ENCODE measurements around the gene P2RX5. TPM values are rescaled to one million over a fixed set of nuclear protein-coding genes. Genes with fewer than 3 reads are reported as not detected.
"Not testable (repeated sequence)": the region's sequence is repeated elsewhere in the genome, so short reads cannot be mapped to it uniquely, and the experiment has no call there.

P2RX5 gene
- total and polyA plus RNA-seq, 7 experiments from 2014 or later = 10.7 to 94.5 (median 18.2) TPM

GRCh38 chr17:3728099-3728498, 32.1 kb upstream of the P2RX5 start:
- Mint-ChIP-seq H3K4me1 (peaks cover under 1 to 30% (median 7%) of the 10 kb centered on the region in 7 donors), H3K4me3 (peak overlapping the region in 1 of 10 donors; percentile 7), H3K36me3 (peaks cover 0 to 21% (median 0%) of the 10 kb centered on the region in 5 donors)
- H3K4me3 ChIP-seq (ENCODE audit: low read length); POLR2A ChIA-PET; H3K27me3 Mint-ChIP-seq; H3K9me3 Mint-ChIP-seq; H3K4me1 ChIP-seq (ENCODE audit: control insufficient read depth in 2 of 2, insufficient read depth in 2 of 2, low read length in 2 of 2); ATAC-seq; H3K27me3 ChIP-seq (ENCODE audit: control insufficient read depth in 2 of 2, insufficient read depth in 2 of 2, low read length in 2 of 2); H3K36me3 ChIP-seq (ENCODE audit: control insufficient read depth in 2 of 3, insufficient read depth in 3 of 3, low read length in 3 of 3); H3K27ac Mint-ChIP-seq; DNase-seq; H3K27ac ChIP-seq (ENCODE audit: low read depth, low read length); H3K9me3 ChIP-seq (ENCODE audit: control insufficient read depth in 2 of 3, low read length in 3 of 3): not testable (repeated sequence)
- CTCF ChIA-PET = interaction anchor here (0.9 to 1.6 kb wide), 3 partner anchors 9 to 11 kb away, joined by 3 to 8 read pairs (median 4); no protein-coding TSS in a partner anchor
- intact Hi-C loops (cut with micrococcal nuclease) = loop anchor here in 1 of 2 donors (10.0 kb wide), 1 partner anchor 637 kb away; the partner anchor contains the start of gene UBE2G1

GRCh38 chr17:3727041-3727440, 31.1 kb upstream of the P2RX5 start:
- H3K4me3 ChIP-seq (ENCODE audit: low read length) = no peak overlapping the region
- Mint-ChIP-seq H3K27me3 (no peaks in the 10 kb centered on the region), H3K36me3 (peaks cover 0 to 28% (median 0%) of the 10 kb centered on the region in 5 donors), H3K27ac (no peak overlapping the region), H3K4me3 (peak overlapping the region in 1 of 10 donors; percentile 3), H3K4me1 (peaks cover 10 to 36% (median 16%) of the 10 kb centered on the region in 7 donors), H3K9me3 (peaks cover 0 to 3% (median 0%) of the 10 kb centered on the region in 11 donors)
- H3K9me3 ChIP-seq (ENCODE audit: control insufficient read depth in 2 of 3, low read length in 3 of 3) = no peaks in the 10 kb centered on the region
- intact Hi-C loops (cut with micrococcal nuclease) = loop anchor here in 1 of 2 donors (10.0 kb wide), 1 partner anchor 638 kb away; the partner anchor contains the start of gene UBE2G1
- peaks cover 0 to 3% (median 0%) of the 10 kb centered on the region in 3 experiments for H3K36me3 ChIP-seq (ENCODE audit: control insufficient read depth in 2 of 3, insufficient read depth in 3 of 3, low read length in 3 of 3)
- POLR2A ChIA-PET = interaction anchor here (0.5 kb wide), 1 partner anchor 23 kb away, joined by 3 read pairs; no protein-coding TSS in a partner anchor
- peaks cover 7 to 16% of the 10 kb centered on the region in 2 donors for H3K4me1 ChIP-seq (ENCODE audit: control insufficient read depth in 2 of 2, insufficient read depth in 2 of 2, low read length in 2 of 2)
- no peak for DNase-seq
- H3K27me3 ChIP-seq (ENCODE audit: control insufficient read depth in 2 of 2, insufficient read depth in 2 of 2, low read length in 2 of 2) = no peaks in the 10 kb centered on the region
- CTCF ChIA-PET = interaction anchor here (0.6 to 1.6 kb wide), 3 partner anchors 10 to 44 kb away, joined by 3 to 8 read pairs (median 3); no protein-coding TSS in a partner anchor
- no peak for ATAC-seq
- H3K27ac ChIP-seq (ENCODE audit: low read depth, low read length) = no peak overlapping the region

GRCh38 chr17:3724378-3725077, 28.6 kb upstream of the P2RX5 start:
- H3K36me3 Mint-ChIP-seq = peaks cover 0 to 47% (median 0%) of the 10 kb centered on the region in 5 donors
- H3K4me3 Mint-ChIP-seq = peak overlapping the region; percentile 68 to 93 (median 86)

GRCh38 chr17:3723556-3724377, 27.8 kb upstream of the P2RX5 start, which contains the start of gene HASPIN:
Gene HASPIN, plus strand, starts transcription at chr17:3723903. Its CDS starts 33 bp downstream, at chr17:3723936.
- H3K9me3 ChIP-seq (ENCODE audit: control insufficient read depth in 2 of 3, low read length in 3 of 3) = no peaks in the 10 kb centered on the region
- H3K4me1 ChIP-seq (ENCODE audit: control insufficient read depth in 2 of 2, insufficient read depth in 2 of 2, low read length in 2 of 2) = peaks cover 7 to 24% of the 10 kb centered on the region in 2 donors
- DNase-seq (peak; percentile 85 to 97 (median 92)), ATAC-seq (peak; percentile 92)
- H3K27me3 Mint-ChIP-seq = no peaks in the 10 kb centered on the region
- peaks cover 0 to 45% (median 0%) of the 10 kb centered on the region in 5 donors for H3K36me3 Mint-ChIP-seq
- CTCF ChIA-PET = interaction anchor here (1.1 to 1.5 kb wide), 3 partner anchors 15 to 87 kb away, joined by 4 read pairs; partner anchors contain the start of genes CTNS and P2RX5
- H3K27ac ChIP-seq (ENCODE audit: low read depth, low read length) = peak within 1 kb of the TSS; percentile 83
- peak within 1 kb of the TSS; percentile 84 to 95 (median 92) for H3K4me3 Mint-ChIP-seq
- H3K27me3 ChIP-seq (ENCODE audit: control insufficient read depth in 2 of 2, insufficient read depth in 2 of 2, low read length in 2 of 2) = no peaks in the 10 kb centered on the region
- peaks cover 0 to 5% (median 0%) of the 10 kb centered on the region in 11 donors for H3K9me3 Mint-ChIP-seq
- H3K36me3 ChIP-seq (ENCODE audit: control insufficient read depth in 2 of 3, insufficient read depth in 3 of 3, low read length in 3 of 3) = peaks cover 0 to 3% (median 0%) of the 10 kb centered on the region in 3 experiments
- peak within 1 kb of the TSS; percentile 65 to 94 (median 86) for H3K27ac Mint-ChIP-seq
- peak within 1 kb of the TSS; percentile 77 for H3K4me3 ChIP-seq (ENCODE audit: low read length)
- POLR2A ChIA-PET = interaction anchor here (0.6 to 2.6 kb wide), 11 partner anchors 12 to 123 kb away, joined by 3 to 21 read pairs (median 3); partner anchors contain the start of genes NCBP3 and P2RX5
- peaks cover 21 to 55% (median 39%) of the 10 kb centered on the region in 7 donors for H3K4me1 Mint-ChIP-seq
- intact Hi-C loops (cut with micrococcal nuclease) = loop anchor here (1.0 to 10.0 kb wide), 11 partner anchors 12 to 1013 kb away; partner anchors contain the start of genes EMC6 (in 2 of the 2), TAX1BP3 (in 2 of the 2), UBE2G1 (in 2 of the 2) and CLUH (in 1 of the 2)

More at GRCh38 chr17:3724378-3725077, 28.6 kb upstream of the P2RX5 start:
- H3K4me3 ChIP-seq (ENCODE audit: low read length) = peak overlapping the region; percentile 77
- Mint-ChIP-seq H3K9me3 (peaks cover 0 to 5% (median 0%) of the 10 kb centered on the region in 11 donors), H3K27me3 (no peaks in the 10 kb centered on the region), H3K4me1 (peaks cover 21 to 52% (median 35%) of the 10 kb centered on the region in 7 donors), H3K27ac (peak overlapping the region in 8 of 9 donors; percentile 5 to 84 (median 36))
- no peaks in the 10 kb centered on the region for H3K9me3 ChIP-seq (ENCODE audit: control insufficient read depth in 2 of 3, low read length in 3 of 3)
- H3K27me3 ChIP-seq (ENCODE audit: control insufficient read depth in 2 of 2, insufficient read depth in 2 of 2, low read length in 2 of 2) = no peaks in the 10 kb centered on the region
- DNase-seq (no peak), ATAC-seq (no peak)
- POLR2A ChIA-PET = interaction anchor here (0.9 to 2.6 kb wide), 6 partner anchors 13 to 122 kb away, joined by 3 to 21 read pairs (median 3); partner anchors contain the start of genes NCBP3 and P2RX5
- H3K27ac ChIP-seq (ENCODE audit: low read depth, low read length) = peak overlapping the region; percentile 83
- CTCF ChIA-PET = interaction anchor here (1.1 kb wide), 1 partner anchor 28 kb away, joined by 4 read pairs; the partner anchor contains the start of gene P2RX5
- H3K4me1 ChIP-seq (ENCODE audit: control insufficient read depth in 2 of 2, insufficient read depth in 2 of 2, low read length in 2 of 2) = peaks cover 7 to 24% of the 10 kb centered on the region in 2 donors
- intact Hi-C loops (cut with micrococcal nuclease) = loop anchor here (5.0 to 10.0 kb wide), 2 partner anchors 57 to 640 kb away; partner anchors contain the start of genes EMC6 (in 1 of the 2), TAX1BP3 (in 1 of the 2) and UBE2G1 (in 1 of the 2)
- peaks cover 0 to 3% (median 0%) of the 10 kb centered on the region in 3 experiments for H3K36me3 ChIP-seq (ENCODE audit: control insufficient read depth in 2 of 3, insufficient read depth in 3 of 3, low read length in 3 of 3)

- POLR2A ChIA-PET = interaction anchor here (0.6 to 2.6 kb wide), 8 partner anchors 12 to 123 kb away, joined by 3 to 21 read pairs (median 4); partner anchors contain the start of genes NCBP3 and P2RX5
- peak in 1 of 9 donors; percentile 15 for DNase-seq
- Histone ChIP-seq H3K27me3 (ENCODE audit: control insufficient read depth in 2 of 2, insufficient read depth in 2 of 2, low read length in 2 of 2) (no peaks in the 10 kb centered on the region), H3K27ac (ENCODE audit: low read depth, low read length) (peak overlapping the region; percentile 83), H3K9me3 (ENCODE audit: control insufficient read depth in 2 of 3, low read length in 3 of 3) (no peaks in the 10 kb centered on the region), H3K4me3 (ENCODE audit: low read length) (peak overlapping the region; percentile 77), H3K36me3 (ENCODE audit: control insufficient read depth in 2 of 3, insufficient read depth in 3 of 3, low read length in 3 of 3) (peaks cover 0 to 9% (median 0%) of the 10 kb centered on the region in 3 experiments), H3K4me1 (ENCODE audit: control insufficient read depth in 2 of 2, insufficient read depth in 2 of 2, low read length in 2 of 2) (peaks cover 7 to 24% of the 10 kb centered on the region in 2 donors)
- H3K27me3 Mint-ChIP-seq = no peaks in the 10 kb centered on the region
- peak overlapping the region; percentile 84 to 95 (median 92) for H3K4me3 Mint-ChIP-seq
- CTCF ChIA-PET = interaction anchor here (0.6 to 1.5 kb wide), 4 partner anchors 15 to 250 kb away, joined by 3 to 4 read pairs (median 4); partner anchors contain the start of genes CTNS and P2RX5
- H3K4me1 Mint-ChIP-seq = peaks cover 21 to 59% (median 44%) of the 10 kb centered on the region in 7 donors
- peaks cover 0 to 5% (median 0%) of the 10 kb centered on the region in 11 donors for H3K9me3 Mint-ChIP-seq
- no peak for ATAC-seq
- peaks cover 0 to 49% (median 5%) of the 10 kb centered on the region in 5 donors for H3K36me3 Mint-ChIP-seq
- H3K27ac Mint-ChIP-seq = peak overlapping the region; percentile 65 to 94 (median 86)
- intact Hi-C loops (cut with micrococcal nuclease) = loop anchor here (1.0 to 10.0 kb wide), 11 partner anchors 12 to 1012 kb away; partner anchors contain the start of genes EMC6 (in 2 of the 2), TAX1BP3 (in 2 of the 2), UBE2G1 (in 2 of the 2) and CLUH (in 1 of the 2)
These were observed 27.2 kb upstream of the P2RX5 start for GRCh38 chr17:3723188-3723555.
